HepG2 (cell line): ENCODE results near the gene LRP1-AS. TPM values are rescaled to one million over a fixed set of nuclear protein-coding genes. Genes with fewer than 3 reads are reported as not detected.

Experiments used
- CBX2 ChIP-seq, 2 experiments: fragments of 200-600 bp in 1 of 2; sonication (generic); formaldehyde crosslinking in 1 of 2; IDR thresholded peaks; 2 replicates each; pipeline versions ENCODE4 v1.7.0 to v1.8.1; 2018 to 2022; ENCODE audit warnings: low read depth in 2 of 2, low read length in 1 of 2, mild to moderate bottlenecking in 1 of 2, missing genetic modification reagents in 1 of 2
- CCDC6 ChIP-seq: sonication (generic); formaldehyde crosslinking; IDR thresholded peaks from 2 replicates; pipeline ENCODE4 v1.8.1; 2022; ENCODE audit warnings: mild to moderate bottlenecking, missing genetic modification reagents, moderate library complexity
- FOXP4 ChIP-seq: sonication (generic); formaldehyde crosslinking; IDR thresholded peaks from 2 replicates; pipeline ENCODE4 v1.4.0; 2020; ENCODE audit warnings: missing genetic modification reagents
- GMEB1 ChIP-seq: sonication (generic); formaldehyde crosslinking; IDR thresholded peaks from 2 replicates; pipeline ENCODE4 v1.5.1; 2020; ENCODE audit warnings: missing genetic modification reagents, mild to moderate bottlenecking, borderline replicate concordance
- JUND ChIP-seq: sonication (generic); formaldehyde crosslinking; IDR thresholded peaks from 2 replicates; pipeline ENCODE4 v1.8.0; 2022; ENCODE audit warnings: mild to moderate bottlenecking, missing genetic modification reagents
- KDM1A ChIP-seq: IDR thresholded peaks from 2 replicates; pipeline ENCODE4 v1.6.1; 2016; ENCODE audit warnings: missing compliant biosample characterization
- MAF1 ChIP-seq: sonication (generic); formaldehyde crosslinking; IDR thresholded peaks from 2 replicates; pipeline ENCODE4 v1.5.0; 2020; ENCODE audit warnings: missing genetic modification reagents, borderline replicate concordance
- NCOR1 ChIP-seq: fragments of 200-600 bp; sonication (generic); IDR thresholded peaks from 2 replicates; pipeline ENCODE4 v1.7.0; 2017; ENCODE audit warnings: antibody characterized with exemption, low read length, borderline replicate concordance
- NR2C2 ChIP-seq: sonication (generic); formaldehyde crosslinking; IDR thresholded peaks from 2 replicates; pipeline ENCODE4 v1.4.0; 2020; ENCODE audit warnings: missing genetic modification reagents, mild to moderate bottlenecking, moderate library complexity, borderline replicate concordance
- PLRG1 ChIP-seq: fragments of 450-650 bp; conservative IDR thresholded peaks from 2 replicates; pipeline ENCODE4 v1.6.1; 2016
- RARA ChIP-seq: IDR thresholded peaks from 2 replicates; pipeline ENCODE4 v1.6.1; 2016; ENCODE audit warnings: missing genetic modification reagents, missing compliant biosample characterization
- RFX5 ChIP-seq: IDR thresholded peaks from 2 replicates; pipeline ENCODE4 v1.6.1; 2011; ENCODE audit warnings: low read depth, low read length, improper control_type of control experiment
- SETDB1 ChIP-seq: sonication (generic); formaldehyde crosslinking; IDR thresholded peaks from 2 replicates; pipeline ENCODE4 v1.5.1; 2020; ENCODE audit warnings: missing genetic modification reagents, mild to moderate bottlenecking, borderline replicate concordance
- ZBTB34 ChIP-seq: sonication (generic); formaldehyde crosslinking; IDR thresholded peaks from 2 replicates; pipeline ENCODE4 v1.8.0; 2022; ENCODE audit warnings: mild to moderate bottlenecking, missing genetic modification reagents
- ZBTB49 ChIP-seq: sonication (generic); formaldehyde crosslinking; IDR thresholded peaks from 2 replicates; pipeline ENCODE4 v1.4.0; 2020; ENCODE audit warnings: missing genetic modification reagents, borderline replicate concordance
- ZFY ChIP-seq: sonication (generic); formaldehyde crosslinking; IDR thresholded peaks from 2 replicates; pipeline ENCODE4 v1.4.0; 2020; ENCODE audit warnings: missing genetic modification reagents
- ZNF20 ChIP-seq: sonication (generic); formaldehyde crosslinking; IDR thresholded peaks from 2 replicates; pipeline ENCODE4 v1.4.0; 2020; ENCODE audit warnings: mild to moderate bottlenecking, moderate library complexity, missing genetic modification reagents
- ZXDC ChIP-seq: sonication (generic); formaldehyde crosslinking; IDR thresholded peaks from 2 replicates; pipeline ENCODE4 v1.5.0; 2020; ENCODE audit warnings: mild to moderate bottlenecking, missing genetic modification reagents
- ZZZ3 ChIP-seq: sonication (generic); formaldehyde crosslinking; IDR thresholded peaks from 2 replicates; pipeline ENCODE4 v1.4.0; 2020; ENCODE audit warnings: missing genetic modification reagents, mild to moderate bottlenecking, borderline replicate concordance
- polyA plus RNA-seq, 8 experiments: library from polyadenylated mRNA; depleted of rRNA in 3 of 8; stranded (reverse) in 7 of 8; unstranded in 1 of 8; fragments of >200 nt; fragmentation: Illumina TruSeq in 4 of 8; extraction: Trizol in 4 of 8; gene quantifications; 2 replicates each; pipeline versions ENCODE4 v1.2.1 to v1.2.3, GENCODE V29; 2011 to 2016; ENCODE audit warnings: low read depth in 4 of 8, missing spikeins in 1 of 8, mixed read lengths in 1 of 8; ENCODE audit not compliant: insufficient read depth in 1 of 8
- total RNA-seq, 5 experiments: library from RNA; depleted of rRNA; stranded (reverse); fragments of >200 nt; fragmentation: Illumina TruSeq; extraction: Trizol; gene quantifications; 2 replicates each; pipeline ENCODE4 v1.2.3, GENCODE V29; 2016; ENCODE audit warnings: low read depth in 1 of 5

Gene LRP1-AS
- total and polyA plus RNA-seq, 2 of the 13 experiments (the other 11 are each of a cell fraction or from before 2014, with no cell fraction given): 0.20 TPM; not detected in 1

DNA sequence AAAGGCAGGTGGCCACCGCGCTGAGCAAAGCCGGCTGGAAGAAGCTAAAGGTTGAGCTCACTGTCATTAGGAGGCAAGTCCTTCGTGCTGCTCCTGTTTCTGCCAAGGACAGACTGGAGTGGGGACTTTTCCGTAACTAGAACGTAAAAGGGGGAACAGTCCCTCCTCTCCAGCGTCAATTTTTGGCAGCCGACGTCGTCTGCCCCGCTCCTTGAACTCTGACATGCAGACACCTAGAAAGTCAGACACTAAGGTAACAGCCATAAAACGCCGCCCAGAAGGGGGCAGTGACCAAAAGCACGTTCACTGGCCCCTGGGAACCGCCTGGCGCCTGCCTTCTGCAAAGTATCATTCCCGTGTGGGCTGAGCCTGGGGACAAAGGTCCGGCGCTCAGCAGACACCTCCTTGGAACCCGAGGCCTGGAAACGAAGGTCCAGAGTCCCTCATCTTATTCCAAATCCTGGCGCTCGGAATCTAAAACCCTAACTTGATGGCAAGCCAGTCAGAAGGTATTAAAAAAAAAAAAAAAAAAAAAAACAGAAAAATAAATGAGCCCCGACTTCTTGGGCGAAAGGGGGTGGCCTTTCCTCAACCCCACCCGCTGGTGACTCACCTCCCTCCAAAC, 20.2 kb downstream of the LRP1-AS start (continued):
- no peak for TF ChIP-seq PLRG1
- peak; percentile 32 for TF ChIP-seq ZFY (CRISPR knock-in tag)
- 0 out of 2 replicates have a peak, but pooled peaks have one; percentile 26 for TF ChIP-seq ZXDC (CRISPR knock-in tag)
- 0 out of 2 replicates have a peak, but pooled peaks have one; percentile 25 for TF ChIP-seq NCOR1
- no peak for TF ChIP-seq SETDB1
- TF ChIP-seq ZBTB49: no peak
- no peak for TF ChIP-seq RFX5
- no peak for TF ChIP-seq CBX2 (IDR thresholded peaks at IDR 0.05; ENCODE audit: low read depth, low read length)
- no peak for TF ChIP-seq CBX2 (CRISPR knock-in tag; IDR thresholded peaks at IDR 0.05; ENCODE audit: low read depth)
- no peak for TF ChIP-seq NR2C2
- no peak for TF ChIP-seq GMEB1 (CRISPR knock-in tag)
- TF ChIP-seq FOXP4 (CRISPR knock-in tag): no peak; the same call in 1 of the 2 replicates
- no peak for TF ChIP-seq MAF1
- no peak for TF ChIP-seq JUND (CRISPR knock-in tag)
- no peak for TF ChIP-seq ZNF20 (CRISPR knock-in tag)
- TF ChIP-seq KDM1A (CRISPR knock-in tag): 0 out of 2 replicates have a peak, but pooled peaks have one; percentile 28
- TF ChIP-seq ZBTB34 (CRISPR knock-in tag): peak; percentile 77; the same call in 1 of the 2 replicates
- TF ChIP-seq RARA (CRISPR knock-in tag): peak; percentile 68
- TF ChIP-seq CCDC6 (CRISPR knock-in tag): peak; percentile 73; the same call in 1 of the 2 replicates
- no peak for TF ChIP-seq ZZZ3 (CRISPR knock-in tag)
